HL-60 (cell line): ENCODE measurements around the gene KRTAP4-8.

Source experiments
- POLR2AphosphoS5 ChIP-seq: IDR thresholded peaks from 2 replicates; pipeline ENCODE4 v1.6.1; 2012; ENCODE audit warnings: low read depth
- SPI1 ChIP-seq: IDR thresholded peaks from 2 replicates; pipeline ENCODE4 v1.6.1; 2012; ENCODE audit warnings: low read depth, mild to moderate bottlenecking, borderline replicate concordance
- TF ChIP-seq, protein P1 (sequence below): IDR thresholded peaks from one replicate; pipeline ENCODE4 v1.5.1; 2011; ENCODE audit warnings: low read length, control low read depth, inconsistent platforms; ENCODE audit not compliant: insufficient read depth
- TF ChIP-seq, protein P2 (sequence below): IDR thresholded peaks from 2 replicates; pipeline ENCODE4 v1.6.1; 2012; ENCODE audit warnings: low read depth; ENCODE audit not compliant: insufficient replicate concordance

DNA sequence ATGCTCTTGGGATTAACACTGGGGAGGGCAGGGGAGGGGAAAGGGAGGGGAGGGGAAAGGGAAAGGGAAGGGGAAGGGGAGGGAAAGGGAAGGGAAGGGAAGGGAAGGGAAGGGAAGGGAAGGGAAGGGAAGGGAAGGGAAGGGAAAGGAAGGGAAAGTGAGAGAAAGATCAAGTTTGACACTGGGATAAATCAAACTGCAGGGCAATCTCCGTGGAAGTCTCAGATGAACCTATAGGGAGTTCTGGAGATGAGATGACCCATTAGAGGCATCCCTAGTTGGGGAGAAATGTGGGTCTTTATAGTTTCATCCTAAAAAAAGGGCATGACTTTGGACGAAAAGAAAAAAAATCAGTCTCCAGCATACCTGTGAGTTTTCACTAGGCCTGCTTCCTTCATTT, 23.8 kb upstream of the KRTAP4-8 start:
- TF ChIP-seq, protein P1, sequence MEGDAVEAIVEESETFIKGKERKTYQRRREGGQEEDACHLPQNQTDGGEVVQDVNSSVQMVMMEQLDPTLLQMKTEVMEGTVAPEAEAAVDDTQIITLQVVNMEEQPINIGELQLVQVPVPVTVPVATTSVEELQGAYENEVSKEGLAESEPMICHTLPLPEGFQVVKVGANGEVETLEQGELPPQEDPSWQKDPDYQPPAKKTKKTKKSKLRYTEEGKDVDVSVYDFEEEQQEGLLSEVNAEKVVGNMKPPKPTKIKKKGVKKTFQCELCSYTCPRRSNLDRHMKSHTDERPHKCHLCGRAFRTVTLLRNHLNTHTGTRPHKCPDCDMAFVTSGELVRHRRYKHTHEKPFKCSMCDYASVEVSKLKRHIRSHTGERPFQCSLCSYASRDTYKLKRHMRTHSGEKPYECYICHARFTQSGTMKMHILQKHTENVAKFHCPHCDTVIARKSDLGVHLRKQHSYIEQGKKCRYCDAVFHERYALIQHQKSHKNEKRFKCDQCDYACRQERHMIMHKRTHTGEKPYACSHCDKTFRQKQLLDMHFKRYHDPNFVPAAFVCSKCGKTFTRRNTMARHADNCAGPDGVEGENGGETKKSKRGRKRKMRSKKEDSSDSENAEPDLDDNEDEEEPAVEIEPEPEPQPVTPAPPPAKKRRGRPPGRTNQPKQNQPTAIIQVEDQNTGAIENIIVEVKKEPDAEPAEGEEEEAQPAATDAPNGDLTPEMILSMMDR = no peak
- TF ChIP-seq, protein P2, sequence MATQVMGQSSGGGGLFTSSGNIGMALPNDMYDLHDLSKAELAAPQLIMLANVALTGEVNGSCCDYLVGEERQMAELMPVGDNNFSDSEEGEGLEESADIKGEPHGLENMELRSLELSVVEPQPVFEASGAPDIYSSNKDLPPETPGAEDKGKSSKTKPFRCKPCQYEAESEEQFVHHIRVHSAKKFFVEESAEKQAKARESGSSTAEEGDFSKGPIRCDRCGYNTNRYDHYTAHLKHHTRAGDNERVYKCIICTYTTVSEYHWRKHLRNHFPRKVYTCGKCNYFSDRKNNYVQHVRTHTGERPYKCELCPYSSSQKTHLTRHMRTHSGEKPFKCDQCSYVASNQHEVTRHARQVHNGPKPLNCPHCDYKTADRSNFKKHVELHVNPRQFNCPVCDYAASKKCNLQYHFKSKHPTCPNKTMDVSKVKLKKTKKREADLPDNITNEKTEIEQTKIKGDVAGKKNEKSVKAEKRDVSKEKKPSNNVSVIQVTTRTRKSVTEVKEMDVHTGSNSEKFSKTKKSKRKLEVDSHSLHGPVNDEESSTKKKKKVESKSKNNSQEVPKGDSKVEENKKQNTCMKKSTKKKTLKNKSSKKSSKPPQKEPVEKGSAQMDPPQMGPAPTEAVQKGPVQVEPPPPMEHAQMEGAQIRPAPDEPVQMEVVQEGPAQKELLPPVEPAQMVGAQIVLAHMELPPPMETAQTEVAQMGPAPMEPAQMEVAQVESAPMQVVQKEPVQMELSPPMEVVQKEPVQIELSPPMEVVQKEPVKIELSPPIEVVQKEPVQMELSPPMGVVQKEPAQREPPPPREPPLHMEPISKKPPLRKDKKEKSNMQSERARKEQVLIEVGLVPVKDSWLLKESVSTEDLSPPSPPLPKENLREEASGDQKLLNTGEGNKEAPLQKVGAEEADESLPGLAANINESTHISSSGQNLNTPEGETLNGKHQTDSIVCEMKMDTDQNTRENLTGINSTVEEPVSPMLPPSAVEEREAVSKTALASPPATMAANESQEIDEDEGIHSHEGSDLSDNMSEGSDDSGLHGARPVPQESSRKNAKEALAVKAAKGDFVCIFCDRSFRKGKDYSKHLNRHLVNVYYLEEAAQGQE = no peak
- TF ChIP-seq SPI1 (no peak), POLR2AphosphoS5 (no peak)
